ENCODE results near the gene ACTMAP.
"Not testable (repeated sequence)": the region's sequence is repeated elsewhere in the genome, so short reads cannot be mapped to it uniquely, and the experiment has no call there.

The ACTMAP gene

DNA sequence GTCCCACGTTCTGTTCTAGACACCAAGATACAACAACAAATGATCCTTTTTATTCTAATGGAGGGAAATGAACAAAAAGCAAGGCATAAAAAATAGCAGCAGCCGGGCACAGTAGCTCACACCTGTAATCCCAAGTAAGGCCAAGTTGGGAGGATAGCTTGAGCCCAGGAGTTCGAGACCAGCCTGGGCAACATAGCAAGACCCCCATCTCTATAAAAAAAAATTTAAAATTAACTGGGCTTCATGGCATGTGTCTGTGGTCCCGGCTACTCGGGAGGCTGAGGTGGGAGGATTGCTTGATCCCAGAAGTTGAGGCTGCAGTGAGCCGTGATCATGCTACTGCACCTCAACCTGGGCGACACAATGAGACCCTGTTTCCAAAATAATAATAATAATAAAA, 26.1 kb upstream of the ACTMAP start:
- DNase-seq (ENCODE audit: low read depth, low spot score): no peak

DNA sequence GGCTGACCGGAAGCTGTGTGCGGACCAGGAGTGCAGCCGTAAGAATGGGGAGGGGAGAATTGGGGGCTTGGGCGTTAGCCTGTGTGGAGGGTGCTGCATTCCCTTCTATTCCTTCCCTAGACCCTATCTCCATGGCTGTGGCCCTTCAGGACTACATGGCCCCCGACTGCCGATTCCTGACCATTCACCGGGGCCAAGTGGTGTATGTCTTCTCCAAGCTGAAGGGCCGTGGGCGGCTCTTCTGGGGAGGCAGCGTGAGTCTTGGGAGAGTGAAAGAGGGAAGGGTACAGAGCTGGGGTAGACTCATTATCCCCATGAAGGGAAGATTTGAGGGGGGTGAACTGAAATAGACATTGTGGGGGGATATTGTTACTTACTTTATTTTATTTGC, 25.4 kb upstream of the ACTMAP start:
- DNase-seq (ENCODE audit: low read depth, low spot score): no peak

DNA sequence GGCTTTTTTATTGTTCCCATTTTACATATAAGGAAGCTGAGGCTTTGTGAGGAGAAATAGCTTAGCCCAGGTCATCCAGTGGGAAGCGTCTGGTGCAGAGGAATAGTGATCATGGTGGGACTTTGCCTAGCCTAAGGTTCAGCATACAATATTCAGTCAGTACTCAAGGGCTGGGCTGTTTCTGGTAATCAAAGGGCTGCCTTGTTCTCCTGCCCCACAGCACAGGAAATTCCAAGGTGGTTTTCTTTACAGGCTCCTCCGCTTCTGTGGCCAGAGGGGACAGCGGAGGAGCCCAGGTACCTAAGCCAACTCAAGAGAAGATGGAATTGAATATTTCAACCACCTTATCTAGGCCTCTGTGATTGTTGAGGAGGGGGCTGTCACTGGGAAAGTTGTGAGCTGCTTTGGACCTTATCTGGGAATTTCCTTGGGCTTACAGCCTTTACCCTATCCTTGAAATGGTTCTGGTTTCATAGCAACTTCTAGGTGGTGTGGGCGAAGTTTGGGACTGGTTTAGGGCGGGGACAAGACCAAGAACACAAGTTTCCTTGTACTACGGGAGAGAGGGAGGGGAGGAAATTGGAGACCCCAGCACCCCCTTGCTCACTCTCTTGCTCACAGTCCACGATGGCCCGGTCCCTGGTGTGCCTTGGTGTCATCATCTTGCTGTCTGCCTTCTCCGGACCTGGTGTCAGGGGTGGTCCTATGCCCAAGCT, 24.8 kb upstream of the ACTMAP start, which contains the start of gene MIA:
Gene MIA, plus strand, starts transcription at position 606 of the 716 bp plus-strand sequence. Its CDS starts 22 bp downstream, at position 628.
- peak; percentile 27 for DNase-seq (ENCODE audit: low read depth, low spot score)

DNA sequence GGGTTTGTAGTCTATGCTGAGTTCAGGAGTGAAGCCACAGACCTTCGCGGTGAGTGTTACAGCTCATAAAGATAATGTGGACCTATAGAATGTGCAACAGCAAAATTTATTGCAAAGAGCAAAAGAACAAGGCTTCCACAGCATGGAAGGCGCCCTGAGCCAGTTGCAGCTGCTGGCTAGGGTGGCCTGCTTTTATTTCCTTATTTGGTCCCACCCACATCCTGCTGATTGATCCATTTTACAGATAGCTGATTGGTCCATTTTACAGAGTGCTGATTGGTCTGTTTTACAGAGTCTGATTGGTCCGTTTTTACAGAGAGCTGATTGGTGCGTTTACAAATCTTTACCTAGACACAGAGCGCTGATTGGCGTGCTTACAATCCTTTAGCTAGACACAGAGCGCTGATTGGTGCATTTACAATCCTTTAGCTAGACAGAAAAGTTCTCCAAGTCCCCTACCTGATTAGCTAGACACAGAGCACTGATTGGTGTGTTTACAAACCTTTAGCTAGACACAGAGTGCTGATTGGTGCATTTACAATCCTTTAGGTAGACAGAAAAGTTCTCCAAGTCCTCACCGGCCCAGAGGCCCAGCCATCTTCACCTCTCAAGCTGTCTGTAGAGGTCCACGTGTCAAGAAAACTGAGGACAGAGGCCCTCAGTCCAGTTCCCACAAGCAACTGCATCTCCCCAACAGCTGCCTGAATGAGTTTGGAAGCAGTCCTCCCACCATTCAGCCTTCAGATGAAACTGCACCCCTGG, 21.0 kb upstream of the ACTMAP start:
- not testable (repeated sequence) for DNase-seq (ENCODE audit: low read depth, low spot score)

DNA sequence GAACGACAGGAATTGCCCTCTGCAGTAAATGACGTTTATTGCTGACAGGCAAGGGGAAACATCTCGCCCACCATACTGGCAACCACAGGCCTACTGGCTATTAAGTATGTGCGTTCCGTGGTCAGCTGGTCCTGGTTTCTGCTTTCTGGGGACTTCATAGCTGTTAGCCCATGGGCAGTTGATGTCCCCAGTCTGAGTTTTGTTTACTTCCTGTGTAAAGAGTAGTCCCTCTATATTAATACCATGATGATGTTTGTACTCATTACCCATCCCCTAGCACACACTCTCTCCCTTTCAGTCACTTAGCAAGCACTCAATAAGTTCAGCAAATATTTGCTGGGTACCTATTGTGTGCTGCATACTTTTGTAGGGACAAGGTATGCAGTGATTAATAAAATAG, 18.6 kb upstream of the ACTMAP start:
- no peak for DNase-seq (ENCODE audit: low read depth, low spot score)

DNA sequence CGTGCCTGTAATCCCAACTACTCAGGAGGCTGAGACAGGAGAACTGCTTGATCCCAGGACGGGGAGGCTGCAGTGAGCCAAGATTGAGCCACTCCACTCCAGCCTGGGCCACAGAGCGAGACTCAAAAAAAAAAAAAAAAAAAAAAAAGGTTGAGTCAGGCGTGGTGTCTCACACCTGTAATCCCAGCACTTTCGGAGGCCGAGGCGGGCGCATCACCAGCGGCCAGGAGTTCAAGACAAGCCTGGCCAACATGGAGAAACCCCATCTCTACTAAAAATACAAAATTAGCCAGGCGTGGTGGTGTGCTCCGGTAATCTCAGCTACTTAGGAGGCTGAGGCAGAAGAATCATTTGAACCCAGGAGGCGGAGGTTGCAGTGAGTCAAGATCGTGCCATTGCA, 16.1 kb upstream of the ACTMAP start:
- not testable (repeated sequence) for DNase-seq (ENCODE audit: low read depth, low spot score)

DNA sequence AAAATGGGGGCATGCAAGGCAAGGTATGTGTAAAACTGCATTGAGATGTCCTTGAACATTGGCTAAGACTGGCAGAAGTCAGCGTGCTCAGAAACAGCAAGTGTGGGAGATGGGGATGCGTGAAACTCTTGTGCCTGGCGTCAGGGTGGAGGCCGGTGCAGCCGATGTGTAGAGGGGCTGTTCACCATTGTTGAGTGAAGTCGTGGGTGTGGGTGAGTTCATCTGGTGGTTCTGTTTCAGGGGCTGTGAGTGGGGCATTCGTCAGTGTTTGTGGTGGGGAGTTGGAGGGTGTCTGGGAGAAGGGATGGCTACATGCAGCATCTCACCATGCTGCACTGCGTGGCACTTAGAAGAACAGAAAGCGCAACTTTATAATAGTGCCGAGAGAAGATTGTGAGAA, 13.7 kb upstream of the ACTMAP start:
- no peak for DNase-seq (ENCODE audit: low read depth, low spot score)

DNA sequence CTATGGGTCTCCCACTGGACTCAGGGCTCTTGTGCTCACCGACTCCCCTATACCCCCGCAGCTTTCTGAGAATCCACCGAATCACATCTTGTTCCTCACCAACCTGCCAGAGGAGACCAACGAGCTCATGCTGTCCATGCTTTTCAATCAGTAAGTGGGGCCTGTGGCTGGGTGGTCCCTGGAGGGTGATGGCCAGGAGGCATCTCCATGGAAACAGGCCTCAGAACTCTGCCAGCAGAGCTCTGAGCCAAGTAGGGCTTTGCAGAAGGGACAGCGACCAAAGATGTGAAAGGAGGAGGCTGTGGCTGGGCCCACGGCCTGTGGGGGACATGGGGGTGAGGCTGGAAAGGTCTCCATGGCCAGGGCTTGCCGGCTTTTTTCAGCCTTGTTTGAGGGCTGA, 13.2 kb upstream of the ACTMAP start:
- no peak for DNase-seq (ENCODE audit: low read depth, low spot score)

DNA sequence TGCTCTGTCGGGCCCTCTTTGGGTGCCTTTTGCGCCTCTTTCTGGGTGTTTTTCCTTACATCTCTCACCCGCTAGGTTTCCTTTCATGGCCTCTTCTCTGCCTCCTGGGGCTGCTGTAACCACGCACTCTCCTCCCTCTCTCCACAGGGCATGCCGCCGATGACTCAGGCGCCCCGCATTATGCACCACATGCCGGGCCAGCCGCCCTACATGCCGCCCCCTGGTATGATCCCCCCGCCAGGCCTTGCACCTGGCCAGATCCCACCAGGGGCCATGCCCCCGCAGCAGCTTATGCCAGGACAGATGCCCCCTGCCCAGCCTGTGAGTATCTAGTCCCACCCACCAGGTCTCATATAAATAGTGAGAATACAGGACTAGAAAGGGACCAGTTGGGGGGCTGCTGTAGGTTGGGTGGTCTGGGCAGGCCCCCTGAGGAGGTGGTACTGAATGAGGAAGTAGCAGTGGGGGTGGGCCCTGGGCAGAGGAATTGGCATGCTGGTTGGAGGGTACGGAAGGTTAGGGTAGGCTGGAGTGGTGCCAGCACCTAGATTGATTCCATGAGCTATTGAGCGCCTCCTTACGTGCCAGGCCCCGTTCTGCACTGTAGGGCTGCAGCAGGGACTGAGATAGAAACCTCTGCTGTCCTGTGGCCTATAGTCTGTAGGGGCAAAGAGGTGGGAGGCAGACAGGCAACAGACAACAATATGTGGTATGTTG, 12.6 kb upstream of the ACTMAP start:
- peak; percentile 48 for DNase-seq (ENCODE audit: low read depth, low spot score)

DNA sequence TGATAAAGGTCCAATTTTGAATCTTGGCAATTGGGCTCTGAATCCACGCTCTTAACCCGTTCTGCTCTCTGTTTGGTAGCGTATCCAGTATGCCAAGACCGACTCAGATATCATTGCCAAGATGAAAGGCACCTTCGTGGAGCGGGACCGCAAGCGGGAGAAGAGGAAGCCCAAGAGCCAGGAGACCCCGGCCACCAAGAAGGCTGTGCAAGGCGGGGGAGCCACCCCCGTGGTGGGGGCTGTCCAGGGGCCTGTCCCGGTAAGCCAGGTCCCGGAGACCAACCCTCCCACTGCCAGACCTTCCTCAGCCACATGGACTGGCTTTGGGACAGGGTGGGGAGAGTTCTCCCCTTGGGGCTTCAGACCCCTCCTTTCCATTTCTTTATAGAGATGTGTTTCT, 9.1 kb upstream of the ACTMAP start:
- no peak for DNase-seq (ENCODE audit: low read depth, low spot score)

DNA sequence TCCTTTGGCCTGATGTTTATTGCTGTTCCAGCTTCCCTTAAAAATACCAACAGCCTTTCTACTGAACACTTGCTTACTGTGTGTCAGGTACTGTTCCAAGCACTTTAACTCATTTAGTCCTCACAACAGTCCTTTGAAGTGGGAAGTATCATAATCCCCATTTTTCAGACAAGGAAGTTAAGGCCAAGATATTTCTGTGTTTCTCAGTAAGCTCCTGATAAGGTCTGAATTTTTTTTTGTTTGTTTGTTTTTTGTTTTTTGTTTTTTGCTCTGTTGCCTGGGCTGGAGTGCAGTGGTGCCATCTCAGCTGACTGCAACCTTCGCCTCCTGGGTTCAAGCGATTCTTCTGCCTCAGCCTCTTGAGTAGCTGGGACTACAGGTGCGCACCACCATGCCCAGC, 8.2 kb upstream of the ACTMAP start:
- DNase-seq (ENCODE audit: low read depth, low spot score): no peak

DNA sequence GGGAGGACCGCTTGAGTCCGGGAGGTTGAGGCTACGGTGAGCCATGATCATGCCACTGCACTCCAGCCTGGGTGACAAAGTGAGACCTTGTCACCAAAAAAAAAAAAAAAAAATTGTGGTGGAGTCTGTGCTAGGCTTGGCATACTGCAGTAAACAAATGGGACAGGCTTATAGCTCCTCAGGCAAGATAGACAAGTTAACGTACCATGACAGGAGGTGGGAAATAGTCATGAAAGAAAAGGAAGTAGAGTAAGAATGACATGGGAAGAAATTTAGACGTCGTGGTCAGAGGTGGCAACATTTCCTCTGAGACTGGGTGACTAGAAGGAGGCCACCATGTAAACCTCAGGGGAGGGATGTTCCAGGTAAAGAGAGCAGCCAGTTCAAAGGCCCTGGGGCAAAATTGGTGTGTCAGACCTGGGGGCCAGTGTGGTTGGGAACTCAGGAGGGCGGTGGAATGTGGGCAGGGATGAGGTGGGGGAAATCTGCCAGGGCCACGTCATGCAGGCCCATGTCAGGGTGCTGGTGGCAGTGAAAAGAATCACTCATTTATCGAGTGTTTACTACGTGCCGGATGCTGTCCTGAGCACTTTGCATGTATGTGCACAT, 6.3 kb upstream of the ACTMAP start:
- DNase-seq (ENCODE audit: low read depth, low spot score): peak; percentile 28

DNA sequence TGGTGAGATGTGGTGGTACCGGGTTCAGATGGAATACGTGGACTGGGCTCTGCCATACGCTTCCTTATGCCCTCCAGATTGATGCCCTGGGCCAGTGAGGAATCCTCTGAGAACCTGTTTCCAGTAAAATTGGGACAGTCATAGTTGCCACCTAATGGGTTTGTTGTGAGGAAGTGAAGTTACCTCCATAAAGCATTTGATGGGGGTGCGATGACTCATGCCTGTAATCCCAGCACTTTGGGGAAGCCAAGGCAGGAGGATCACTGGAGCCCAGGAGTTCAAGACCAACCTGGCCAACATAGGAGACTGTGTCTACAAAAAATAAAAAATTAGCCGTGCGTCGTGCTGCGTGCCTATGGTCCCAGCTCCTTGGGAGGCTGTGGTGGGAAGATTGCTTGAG, 5.5 kb upstream of the ACTMAP start:
- DNase-seq (ENCODE audit: low read depth, low spot score): no peak

DNA sequence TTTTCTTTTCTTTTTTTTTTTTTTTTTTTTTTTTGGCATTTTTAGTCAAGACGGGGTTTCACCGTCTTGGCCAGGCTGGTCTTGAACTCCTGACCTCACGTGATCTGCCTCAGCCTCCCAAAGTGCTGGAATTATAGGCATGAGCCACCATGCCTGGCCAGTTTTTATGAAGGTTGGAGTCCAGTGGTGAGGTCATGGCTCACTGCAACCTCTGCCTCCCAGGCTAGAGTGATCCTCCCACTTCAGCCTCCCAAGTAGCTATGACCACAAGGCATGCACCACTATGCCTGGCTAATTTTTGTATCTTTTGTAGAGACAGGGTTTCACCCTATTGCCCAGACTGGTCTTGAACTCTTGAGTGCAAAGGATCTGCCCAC, 5.0 kb upstream of the ACTMAP start:
- no peak for DNase-seq (ENCODE audit: low read depth, low spot score)

DNA sequence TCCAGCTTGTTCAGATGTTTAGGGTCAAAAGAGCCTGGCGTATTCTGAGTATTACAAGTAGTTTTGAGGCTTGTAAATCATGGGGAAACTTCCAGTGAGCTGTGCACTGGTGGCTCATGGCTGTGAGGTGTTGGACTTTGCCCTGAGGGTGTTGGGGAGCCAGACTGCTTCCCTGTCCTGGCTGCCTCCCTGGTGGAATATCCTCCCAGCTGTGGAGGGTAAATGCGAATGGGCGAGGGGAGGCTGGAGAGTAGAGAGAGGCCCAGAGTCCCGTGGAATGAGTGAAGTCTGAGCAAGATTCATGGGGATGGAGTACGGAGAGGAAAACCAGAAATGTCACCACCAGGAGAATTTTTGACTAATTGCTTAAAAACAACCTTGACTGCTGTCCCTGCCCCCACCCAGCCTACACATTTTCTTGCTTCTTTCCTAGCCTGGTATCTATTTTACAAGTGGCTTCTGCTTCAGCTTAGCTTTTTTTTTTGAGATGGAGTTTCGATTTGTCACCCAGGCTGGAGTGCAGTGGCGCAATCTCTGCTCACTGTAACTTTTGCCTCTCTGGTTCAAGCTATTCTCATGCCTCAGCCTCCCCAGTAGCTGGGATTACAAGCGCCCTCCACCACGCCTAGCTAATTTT, 4.5 kb upstream of the ACTMAP start:
- DNase-seq (ENCODE audit: low read depth, low spot score): no peak

DNA sequence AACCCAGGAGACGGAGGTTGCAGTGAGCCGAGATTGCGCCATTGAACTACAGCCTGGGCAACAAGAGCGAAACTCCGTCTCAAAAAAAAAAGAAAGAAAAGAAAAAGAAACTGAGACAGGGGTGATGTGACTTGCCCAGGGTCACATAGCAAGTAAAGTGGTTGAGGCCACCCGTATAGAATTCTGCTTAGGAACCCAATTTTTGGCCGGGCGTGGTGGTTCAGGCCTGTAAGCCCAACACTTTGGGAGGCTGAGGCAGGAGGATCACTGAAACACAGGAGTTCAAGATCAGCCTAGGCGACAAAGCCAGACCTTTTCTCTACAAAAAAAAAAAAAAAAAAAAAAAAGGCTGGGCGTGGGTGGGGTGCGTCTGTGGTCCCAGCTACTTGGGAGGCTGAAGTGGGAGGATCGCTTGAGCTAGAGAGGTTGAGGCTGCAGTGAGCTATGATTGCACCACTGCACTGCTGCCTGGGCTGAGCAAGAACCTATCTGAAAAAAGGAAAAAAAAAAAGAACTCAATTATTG, 2.0 kb upstream of the ACTMAP start:
- no peak for DNase-seq (ENCODE audit: low read depth, low spot score)

DNA sequence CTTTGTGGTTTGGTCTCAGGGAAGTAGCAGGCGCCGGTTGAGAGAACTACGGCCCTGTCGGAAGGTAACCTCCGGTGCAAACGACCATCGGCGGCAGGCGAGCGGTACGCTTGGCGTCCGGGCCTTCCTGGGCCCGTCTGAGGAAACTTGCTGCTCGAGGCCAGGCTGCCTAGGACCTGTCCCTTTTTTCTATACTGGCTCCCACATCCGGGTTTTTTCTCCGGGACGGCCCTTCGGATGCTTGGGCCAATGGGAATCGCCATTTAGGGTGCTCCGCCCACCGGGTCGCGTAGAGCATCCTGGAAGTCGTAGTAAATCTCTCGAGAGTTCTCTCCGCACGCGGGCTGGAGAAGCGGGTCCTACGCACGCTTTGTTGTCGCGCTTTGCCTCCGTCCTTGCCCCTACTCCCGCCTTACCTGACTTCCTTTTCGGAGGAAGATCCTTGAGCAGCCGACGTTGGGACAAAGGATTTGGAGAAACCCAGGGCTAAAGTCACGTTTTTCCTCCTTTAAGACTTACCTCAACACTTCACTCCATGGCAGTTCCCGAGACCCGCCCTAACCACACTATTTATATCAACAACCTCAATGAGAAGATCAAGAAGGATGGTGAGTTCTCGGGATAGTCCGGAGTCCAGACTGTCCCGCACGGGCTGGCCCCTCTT, 729 bp upstream of the ACTMAP start, which contains the start of gene SNRPA:
Gene SNRPA, plus strand, starts transcription at position 330 of the 664 bp plus-strand sequence. Its CDS starts 206 bp downstream, at position 536.
- DNase-seq (ENCODE audit: low read depth, low spot score): peak; percentile 99

DNA sequence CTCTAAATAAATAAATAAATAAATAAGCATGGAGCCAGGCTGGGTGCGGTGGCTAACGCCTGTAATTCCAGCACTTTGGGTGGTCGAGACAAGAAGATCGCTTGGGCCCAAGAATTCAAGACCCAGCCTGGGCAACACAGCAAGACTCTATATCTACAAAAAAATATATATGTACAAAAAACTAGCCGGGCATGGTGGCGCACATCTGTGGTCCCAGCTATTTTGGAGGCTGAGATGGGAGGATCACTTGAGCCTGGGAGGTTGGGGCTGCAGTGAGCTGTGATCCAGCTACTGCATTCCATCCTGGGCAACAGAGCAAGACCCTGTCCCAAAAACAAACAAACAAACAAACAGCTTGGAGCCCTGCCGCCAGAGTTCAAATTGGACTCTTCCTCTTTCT, 2.7 kb downstream of the ACTMAP start:
- DNase-seq (ENCODE audit: low read depth, low spot score): no peak

DNA sequence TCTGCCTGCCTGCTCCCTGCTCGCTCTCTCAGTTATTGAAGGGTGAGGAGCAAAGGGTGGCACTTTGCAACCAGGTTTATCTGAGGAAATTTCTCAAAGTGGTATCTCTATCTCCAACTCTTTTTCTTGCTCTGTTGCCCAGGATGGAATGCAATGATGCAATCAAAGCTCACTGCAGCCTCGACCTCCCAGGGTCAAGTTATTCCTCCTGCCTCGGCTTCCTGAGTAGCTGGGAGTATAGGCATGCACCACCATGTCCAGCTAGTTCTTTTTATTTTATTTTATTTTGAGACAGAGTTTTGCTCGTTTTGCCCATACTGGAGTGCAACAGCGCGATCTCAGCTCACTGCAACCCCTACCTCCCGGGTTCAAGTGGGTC, 4.9 kb downstream of the ACTMAP start:
- peak; percentile 51 for DNase-seq (ENCODE audit: low read depth, low spot score)

DNA sequence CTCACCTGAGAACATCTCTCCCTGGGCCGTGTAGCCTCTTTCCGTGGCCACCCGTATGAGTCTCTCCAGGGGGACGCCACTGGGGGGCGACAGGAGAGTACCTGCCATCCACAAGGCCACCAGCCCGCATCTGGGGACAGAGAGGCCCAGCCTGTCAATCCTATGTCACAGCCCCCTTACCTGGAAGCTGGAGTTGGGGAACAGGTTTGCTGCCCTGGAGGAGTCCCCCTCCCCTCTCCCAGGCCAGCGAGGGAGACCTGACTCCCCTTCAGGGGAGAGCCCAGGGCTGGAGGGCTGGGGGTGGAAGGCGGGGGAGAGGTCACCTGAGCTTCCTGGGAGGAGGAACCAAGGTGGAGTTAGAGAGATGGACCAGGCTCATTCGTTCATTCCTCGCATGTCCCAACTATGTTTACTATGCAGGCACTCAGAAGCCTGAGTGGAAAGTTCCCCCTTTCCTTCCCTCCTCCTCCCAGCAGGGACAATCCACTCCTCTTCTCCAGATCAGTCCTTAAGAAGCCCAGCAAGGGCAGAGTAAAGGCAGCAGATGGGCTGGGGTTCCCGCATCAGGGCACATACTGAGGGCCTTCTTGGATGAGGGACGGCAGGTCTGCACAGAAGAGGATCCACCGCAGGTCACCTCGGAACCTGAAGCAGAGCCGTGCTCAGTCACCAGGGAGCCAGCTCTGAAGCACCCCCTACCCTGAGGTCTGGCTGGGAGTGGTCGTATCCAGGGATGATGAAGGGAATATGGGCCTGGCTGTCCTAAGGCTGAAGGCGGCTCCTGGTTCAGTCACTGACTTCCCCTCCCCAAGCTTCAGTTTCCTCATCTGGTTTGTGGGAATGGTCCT, 5.5 kb downstream of the ACTMAP start:
- DNase-seq (ENCODE audit: low read depth, low spot score): no peak
